ENCODE measurements around the gene ARRDC3. TPM values are rescaled to one million over a fixed set of nuclear protein-coding genes. Genes with fewer than 3 reads are reported as not detected.

ARRDC3 gene
- total and polyA plus RNA-seq, 2 experiments from 2014 or later = 11.9 to 16.5 TPM

GRCh38 chr5:91373600-91373999, 9.5 kb downstream of the ARRDC3 start (continued):
- no peak for TF ChIP-seq REST (IDR thresholded peaks at IDR 0.05; ENCODE audit: unreplicated experiment)

- Histone ChIP-seq H3F3A (replicated peaks; ENCODE audit: low read depth) (no peaks in the 10 kb centered on the region), H3K79me2 (replicated peaks; ENCODE audit: insufficient read depth) (no peaks in the 10 kb centered on the region), H3K4me2 (no peak overlapping the region), H3K27ac (ENCODE audit: low read depth) (no peak overlapping the region), H3K4me3 (no peak overlapping the region), H3K4me1 (ENCODE audit: insufficient read depth) (0 out of 2 replicates have a peak, but pooled peaks cover 1% of the 10 kb centered on the region), H3K27me3 (ENCODE audit: insufficient read depth) (no peaks in the 10 kb centered on the region), H4K20me1 (replicated peaks; ENCODE audit: insufficient read depth) (no peaks in the 10 kb centered on the region), H3K9me2 (ENCODE audit: insufficient read depth) (no peaks in the 10 kb centered on the region), H3K36me3 (ENCODE audit: insufficient read depth) (peaks cover 18% of the 10 kb centered on the region), H2AFZ (no peak overlapping the region)
- no peak overlapping the region for H3K4me3 Mint-ChIP-seq
- peaks cover 77% of the 10 kb centered on the region for H3K36me3 Mint-ChIP-seq (ENCODE audit: low read depth)
- DNase-seq (ENCODE audit: low spot score) = no peak
- no peaks in the 10 kb centered on the region for H3K27me3 Mint-ChIP-seq (ENCODE audit: insufficient read depth, low read depth, poor library complexity)
- no peak for ATAC-seq
- 0 out of 3 replicates have a peak, but pooled peaks cover 3% of the 10 kb centered on the region for H3K4me1 Mint-ChIP-seq
- TF ChIP-seq JUNB (IDR thresholded peaks at IDR 0.05; ENCODE audit: unreplicated experiment) = no peak
- TF ChIP-seq ZNF331 (CRISPR knock-in tag; IDR thresholded peaks at IDR 0.05; ENCODE audit: low read depth) = no peak
- no peak for TF ChIP-seq POLR2AphosphoS5 (IDR thresholded peaks at IDR 0.05; ENCODE audit: low read depth)
- TF ChIP-seq ETS1 (IDR thresholded peaks at IDR 0.05) = no peak
- TF ChIP-seq NANOG (IDR thresholded peaks at IDR 0.05; ENCODE audit: borderline replicate concordance) = no peak
- no peak for TF ChIP-seq STAT1 (IDR thresholded peaks at IDR 0.05; ENCODE audit: unreplicated experiment)
- TF ChIP-seq EZH2phosphoT487 (IDR thresholded peaks at IDR 0.05; ENCODE audit: unreplicated experiment) = no peak
- TF ChIP-seq CTCF (conservative IDR thresholded peaks at IDR 0.05; ENCODE audit: low read depth in 2 of 2) = no peak
- no peak overlapping the region for H3K27ac Mint-ChIP-seq
- no peaks in the 10 kb centered on the region for H3K9me3 Mint-ChIP-seq
Observed at GRCh38 chr5:91373006-91373405, 10.1 kb downstream of the ARRDC3 start.
